Heart left ventricle (tissue), 16 donors: ENCODE results near the gene VEGFA. TPM values are rescaled to one million over a fixed set of nuclear protein-coding genes. Genes with fewer than 3 reads are reported as not detected.

Experiments used
- ATAC-seq, 4 donors: fragments of 200-7000 bp; cut with Tn5 transposase; one replicate each; pipeline ENCODE4 v1.9.1; 2020 to 2022; ENCODE audit warnings: moderate library complexity in 4 of 4, mild to moderate bottlenecking in 3 of 4, moderate number of reproducible peaks in 1 of 4
- DNase-seq, 5 donors: peaks; one replicate each; pipeline ENCODE4 v3.0.0-alpha.2; 2020
- H3K27ac ChIP-seq, 12 donors: fragments of 200-600 bp; sonication (generic) in 4 of 12; one replicate each; pipeline versions ENCODE4 v1.5.0 to v1.8.0; 2016 to 2022; ENCODE audit warnings: mild to moderate bottlenecking in 2 of 12
- H3K27me3 ChIP-seq, 9 donors: fragments of 200-600 bp; sonication (generic) in 2 of 9; one replicate each; pipeline versions ENCODE4 v1.5.1 to v1.8.0; 2016 to 2022; ENCODE audit warnings: mild to moderate bottlenecking in 3 of 9
- H3K36me3 ChIP-seq, 9 donors: fragments of 200-600 bp; sonication (generic) in 2 of 9; one replicate each; pipeline versions ENCODE4 v1.5.0 to v1.8.0; 2018 to 2022; ENCODE audit warnings: mild to moderate bottlenecking in 2 of 9
- H3K4me1 ChIP-seq, 12 donors: fragments of 200-600 bp; sonication (generic) in 4 of 12; one replicate each; pipeline versions ENCODE4 v1.5.0 to v1.8.0; 2016 to 2022; ENCODE audit warnings: mild to moderate bottlenecking in 3 of 12
- H3K4me3 ChIP-seq, 12 donors: fragments of 200-600 bp; sonication (generic) in 4 of 12; one replicate each; pipeline versions ENCODE4 v1.5.0 to v1.8.0; 2017 to 2022; ENCODE audit warnings: mild to moderate bottlenecking in 9 of 12, moderate library complexity in 4 of 12
- H3K9me3 ChIP-seq, 12 donors: fragments of 200-600 bp; sonication (generic) in 4 of 12; one replicate each; pipeline versions ENCODE4 v1.5.0 to v1.8.0; 2016 to 2022; ENCODE audit warnings: mild to moderate bottlenecking in 1 of 12
- CTCF ChIP-seq, 12 donors: fragments of 200-600 bp; sonication (generic) in 4 of 12; IDR thresholded peaks; one replicate each; pipeline versions ENCODE4 v1.5.0 to v1.8.0; 2018 to 2022; ENCODE audit warnings: antibody characterized with exemption in 12 of 12, mild to moderate bottlenecking in 5 of 12
- POLR2A ChIP-seq, 2 donors: fragments of 450-650 bp; IDR thresholded peaks; one replicate each; pipeline ENCODE4 v1.6.1; 2017; ENCODE audit warnings: antibody characterized with exemption in 2 of 2, mild to moderate bottlenecking in 2 of 2, moderate library complexity in 2 of 2
- WGBS, 4 donors: extraction: QIAGEN DNeasy Blood & Tissue Kit in 2 of 4; methylation state at CpG; one replicate each; pipeline versions ENCODE4 v1.1.5 to v1.1.7; 2013 to 2018; 5-methylcytosine and 5-hydroxymethylcytosine counted together
- intact Hi-C, 10 donors: fragments of 100-400 bp; cut with DNase I; formaldehyde crosslinking; loops; one replicate each; pipeline versions ENCODE4 v1.11.1 to v1.14.2; 2022
- polyA plus RNA-seq, 2 donors: library from polyadenylated mRNA; stranded (reverse); fragments of 200-250 nt; gene quantifications; one replicate each; pipeline ENCODE4 v1.2.3, GENCODE V29; 2013
- total RNA-seq, 9 donors: library from RNA; depleted of rRNA in 2 of 9; stranded (reverse); fragments of >200 nt in 2 of 9; fragmentation: NEBNext Ultra II Directional in 3 of 9; extraction: Animal tissue kit (Norgen Biotek cat#: 25700) in 3 of 9; gene quantifications; one replicate each; pipeline versions ENCODE4 v1.1.0 to v1.2.4, GENCODE V29; 2016 to 2023
- donor health status: ischemic (EF 13 %, LVEDD 7.1; RV severe dilation, severe dysfunction).
- donor health status: healthy with polysubstance abuse.
- donor health status: DM: no; HTN: yes; CAD: no.
- donor health status: DM: no; HTN: no; CAD: no.
- donor health status: ischemic (EF 25% LVEDD 6.9; RV normal size, moderate dysfunction).
- donor health status: ischemic (EF 25% LVEDD 5.7; RV mildly dilated, moderate dysfunction).
- donor health status: healthy.
- donor health status: DM: yes; HTN: yes; CAD: no.
- donor health status: ischemic (EF 35%, LVEDD 5.7; RV mildly dilated, moderate dysfunction).
- donor health status: nonischemic (EF 11% LVEDD 7.7; RV severe dilation, severe dysfunction).
- donor health status: DM: yes; HTN: yes; CAD: no.
- donor health status: PGD.
- donor health status: ischemic (EF 29% LVEDD 5.4; RV normal size, mild dysfunction).
- donor health status: nonischemic (EF 23%, LVEDD 6.1; RV moderate dilation, normal function).

VEGFA gene
- total and polyA plus RNA-seq, 11 donors = 83.0 to 254 (median 171) TPM

- no peak for ATAC-seq
- no peak for DNase-seq
- no peaks in the 10 kb centered on the region for H3K36me3 ChIP-seq
- no peaks in the 10 kb centered on the region for H3K9me3 ChIP-seq
- intact Hi-C loops = no loop called here
- no peaks in the 10 kb centered on the region for H3K27me3 ChIP-seq
- peaks cover 0 to 6% (median 0%) of the 10 kb centered on the region in 12 donors for H3K4me1 ChIP-seq
- no peak overlapping the region for H3K27ac ChIP-seq
- WGBS, 4 donors = 76 to 78% (median 77%) methylated on average over 5 to 10 of the region's 10 CpGs
- no peak overlapping the region for H3K4me3 ChIP-seq
- TF ChIP-seq POLR2A (IDR thresholded peaks at IDR 0.05) = no peak
- TF ChIP-seq CTCF (IDR thresholded peaks at IDR 0.05) = no peak
These were observed 57.9 kb downstream of the VEGFA start for GRCh38 chr6:43827898-43828297.

GRCh38 chr6:43828711-43829110, 58.7 kb downstream of the VEGFA start:
- intact Hi-C loops = no loop called here
- 78 to 82% (median 81%) methylated on average over 4 of the region's 4 CpGs for WGBS, 4 donors
- DNase-seq (no peak), ATAC-seq (no peak)
- Histone ChIP-seq H3K4me3 (no peak overlapping the region), H3K9me3 (no peaks in the 10 kb centered on the region), H3K4me1 (peaks cover 0 to 6% (median 0%) of the 10 kb centered on the region in 12 donors), H3K36me3 (no peaks in the 10 kb centered on the region), H3K27ac (peak overlapping the region in 1 of 12 donors; percentile 37), H3K27me3 (no peaks in the 10 kb centered on the region)
- TF ChIP-seq CTCF (IDR thresholded peaks at IDR 0.05) (no peak), POLR2A (IDR thresholded peaks at IDR 0.05) (no peak)

GRCh38 chr6:43829470-43829869, 59.5 kb downstream of the VEGFA start:
- ATAC-seq = peak in 1 of 4 donors; percentile 57
- TF ChIP-seq POLR2A (IDR thresholded peaks at IDR 0.05) = no peak
- no peak for TF ChIP-seq CTCF (IDR thresholded peaks at IDR 0.05)
- WGBS, 4 donors = 60 to 73% (median 67%) methylated on average over 7 of the region's 7 CpGs
- no peak overlapping the region for H3K27ac ChIP-seq
- no peak overlapping the region for H3K4me3 ChIP-seq
- H3K4me1 ChIP-seq = peaks cover 0 to 1% (median 0%) of the 10 kb centered on the region in 12 donors
- no peak for DNase-seq
- H3K27me3 ChIP-seq = no peaks in the 10 kb centered on the region
- H3K36me3 ChIP-seq = no peaks in the 10 kb centered on the region
- intact Hi-C loops = no loop called here
- no peaks in the 10 kb centered on the region for H3K9me3 ChIP-seq

GRCh38 chr6:43830775-43831174, 60.8 kb downstream of the VEGFA start:
- ATAC-seq (no peak), DNase-seq (no peak)
- no peaks in the 10 kb centered on the region for H3K4me1 ChIP-seq
- WGBS, 4 donors = 69 to 81% (median 75%) methylated on average over 7 to 8 of the region's 8 CpGs
- no peaks in the 10 kb centered on the region for H3K27me3 ChIP-seq
- no peaks in the 10 kb centered on the region for H3K9me3 ChIP-seq
- no peak overlapping the region for H3K27ac ChIP-seq
- no peak overlapping the region for H3K4me3 ChIP-seq
- no peaks in the 10 kb centered on the region for H3K36me3 ChIP-seq
- TF ChIP-seq CTCF (IDR thresholded peaks at IDR 0.05) (no peak), POLR2A (IDR thresholded peaks at IDR 0.05) (no peak)
- intact Hi-C loops = loop anchor here in 2 of 10 donors (10.0 kb wide), 2 partner anchors 124 to 166 kb away; no protein-coding TSS in a partner anchor
